ENCODE data around the gene RAD9A. TPM values are rescaled to one million over a fixed set of nuclear protein-coding genes. Genes with fewer than 3 reads are reported as not detected.

The RAD9A gene
- total and polyA plus RNA-seq, 9 of the 15 experiments (the other 6 are each of a cell fraction or from before 2014, with no cell fraction given) = 1.4 to 41.2 (median 16.1) TPM

- peak in 2 of 3 experiments; percentile 60 to 62 for TF ChIP-seq YY1 (IDR thresholded peaks at IDR 0.05; ENCODE audit: borderline replicate concordance in 1 of 3, control insufficient read depth in 1 of 3, extremely low read depth in 1 of 3, insufficient read depth in 3 of 3, insufficient read length in 1 of 3, insufficient replicate concordance in 2 of 3, low read depth in 1 of 3, low read length in 2 of 3)
- TF ChIP-seq ZNF586 (CRISPR knock-in tag; conservative IDR thresholded peaks at IDR 0.05) = no peak
- 0 out of 2 replicates have a peak, but pooled peaks have one; percentile 26 for TF ChIP-seq EGR1 (conservative IDR thresholded peaks at IDR 0.05)
- TF ChIP-seq ETV5 (CRISPR knock-in tag; IDR thresholded peaks at IDR 0.05; ENCODE audit: low read depth) = no peak
- TF ChIP-seq ZNF431 (CRISPR knock-in tag; IDR thresholded peaks at IDR 0.05) = no peak
- TF ChIP-seq, protein P1, sequence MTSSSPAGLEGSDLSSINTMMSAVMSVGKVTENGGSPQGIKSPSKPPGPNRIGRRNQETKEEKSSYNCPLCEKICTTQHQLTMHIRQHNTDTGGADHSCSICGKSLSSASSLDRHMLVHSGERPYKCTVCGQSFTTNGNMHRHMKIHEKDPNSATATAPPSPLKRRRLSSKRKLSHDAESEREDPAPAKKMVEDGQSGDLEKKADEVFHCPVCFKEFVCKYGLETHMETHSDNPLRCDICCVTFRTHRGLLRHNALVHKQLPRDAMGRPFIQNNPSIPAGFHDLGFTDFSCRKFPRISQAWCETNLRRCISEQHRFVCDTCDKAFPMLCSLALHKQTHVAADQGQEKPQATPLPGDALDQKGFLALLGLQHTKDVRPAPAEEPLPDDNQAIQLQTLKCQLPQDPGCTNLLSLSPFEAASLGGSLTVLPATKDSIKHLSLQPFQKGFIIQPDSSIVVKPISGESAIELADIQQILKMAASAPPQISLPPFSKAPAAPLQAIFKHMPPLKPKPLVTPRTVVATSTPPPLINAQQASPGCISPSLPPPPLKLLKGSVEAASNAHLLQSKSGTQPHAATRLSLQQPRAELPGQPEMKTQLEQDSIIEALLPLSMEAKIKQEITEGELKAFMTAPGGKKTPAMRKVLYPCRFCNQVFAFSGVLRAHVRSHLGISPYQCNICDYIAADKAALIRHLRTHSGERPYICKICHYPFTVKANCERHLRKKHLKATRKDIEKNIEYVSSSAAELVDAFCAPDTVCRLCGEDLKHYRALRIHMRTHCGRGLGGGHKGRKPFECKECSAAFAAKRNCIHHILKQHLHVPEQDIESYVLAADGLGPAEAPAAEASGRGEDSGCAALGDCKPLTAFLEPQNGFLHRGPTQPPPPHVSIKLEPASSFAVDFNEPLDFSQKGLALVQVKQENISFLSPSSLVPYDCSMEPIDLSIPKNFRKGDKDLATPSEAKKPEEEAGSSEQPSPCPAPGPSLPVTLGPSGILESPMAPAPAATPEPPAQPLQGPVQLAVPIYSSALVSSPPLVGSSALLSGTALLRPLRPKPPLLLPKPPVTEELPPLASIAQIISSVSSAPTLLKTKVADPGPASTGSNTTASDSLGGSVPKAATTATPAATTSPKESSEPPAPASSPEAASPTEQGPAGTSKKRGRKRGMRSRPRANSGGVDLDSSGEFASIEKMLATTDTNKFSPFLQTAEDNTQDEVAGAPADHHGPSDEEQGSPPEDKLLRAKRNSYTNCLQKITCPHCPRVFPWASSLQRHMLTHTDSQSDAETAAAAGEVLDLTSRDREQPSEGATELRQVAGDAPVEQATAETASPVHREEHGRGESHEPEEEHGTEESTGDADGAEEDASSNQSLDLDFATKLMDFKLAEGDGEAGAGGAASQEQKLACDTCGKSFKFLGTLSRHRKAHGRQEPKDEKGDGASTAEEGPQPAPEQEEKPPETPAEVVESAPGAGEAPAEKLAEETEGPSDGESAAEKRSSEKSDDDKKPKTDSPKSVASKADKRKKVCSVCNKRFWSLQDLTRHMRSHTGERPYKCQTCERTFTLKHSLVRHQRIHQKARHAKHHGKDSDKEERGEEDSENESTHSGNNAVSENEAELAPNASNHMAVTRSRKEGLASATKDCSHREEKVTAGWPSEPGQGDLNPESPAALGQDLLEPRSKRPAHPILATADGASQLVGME (CRISPR knock-in tag; IDR thresholded peaks at IDR 0.05) = no peak
- TF ChIP-seq HNRNPLL (IDR thresholded peaks at IDR 0.05; ENCODE audit: low read depth, low read length, poor library complexity, severe bottlenecking) = peak; percentile 79
- TF ChIP-seq, protein P2, sequence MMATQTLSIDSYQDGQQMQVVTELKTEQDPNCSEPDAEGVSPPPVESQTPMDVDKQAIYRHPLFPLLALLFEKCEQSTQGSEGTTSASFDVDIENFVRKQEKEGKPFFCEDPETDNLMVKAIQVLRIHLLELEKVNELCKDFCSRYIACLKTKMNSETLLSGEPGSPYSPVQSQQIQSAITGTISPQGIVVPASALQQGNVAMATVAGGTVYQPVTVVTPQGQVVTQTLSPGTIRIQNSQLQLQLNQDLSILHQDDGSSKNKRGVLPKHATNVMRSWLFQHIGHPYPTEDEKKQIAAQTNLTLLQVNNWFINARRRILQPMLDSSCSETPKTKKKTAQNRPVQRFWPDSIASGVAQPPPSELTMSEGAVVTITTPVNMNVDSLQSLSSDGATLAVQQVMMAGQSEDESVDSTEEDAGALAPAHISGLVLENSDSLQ (IDR thresholded peaks at IDR 0.05) = no peak
- no peak for TF ChIP-seq ATF4 (CRISPR knock-in tag; IDR thresholded peaks at IDR 0.05)
- no peak for TF ChIP-seq SMAD1 (IDR thresholded peaks at IDR 0.05; ENCODE audit: low read depth, low read length, partially characterized antibody)
- TF ChIP-seq TEAD2 (tag; IDR thresholded peaks at IDR 0.05) = no peak
- TF ChIP-seq ZNF274 (IDR thresholded peaks at IDR 0.05; ENCODE audit: borderline replicate concordance, low read depth, low read length) = no peak
- no peak for TF ChIP-seq PHF20 (IDR thresholded peaks at IDR 0.05; ENCODE audit: partially characterized antibody)
- TF ChIP-seq TBP (optimal IDR thresholded peaks at IDR 0.05; ENCODE audit: low read depth, low read length) = peak; percentile 73
- peak; percentile 20; the same call in 1 of the 2 replicates for TF ChIP-seq E2F3 (CRISPR knock-in tag; IDR thresholded peaks at IDR 0.05)
- TF ChIP-seq ZKSCAN8 (CRISPR knock-in tag; IDR thresholded peaks at IDR 0.05) = no peak
- no peak for TF ChIP-seq ZNF764 (CRISPR knock-in tag; IDR thresholded peaks at IDR 0.05; ENCODE audit: low read depth)
- no peak for TF ChIP-seq POU5F1 (IDR thresholded peaks at IDR 0.05; ENCODE audit: borderline replicate concordance, low read depth, low read length, partially characterized antibody)
- TF ChIP-seq ZNF75A (CRISPR knock-in tag; IDR thresholded peaks at IDR 0.05) = no peak
- no peak for TF ChIP-seq KAT2B (IDR thresholded peaks at IDR 0.05; ENCODE audit: low read depth, low read length)
These were observed 29.1 kb downstream of the RAD9A start (continued) for GRCh38 chr11:67420646-67421429.
